ELF-1 (cell line): Measurements from ENCODE around the gene MMP24.
A peak's percentile ranks its signal among the peaks of the same experiment; 100 is the strongest.

Source experiments
- DNase-seq: peaks from one replicate; pipeline ENCODE4 v3.0.0-alpha.2; 2016; ENCODE audit warnings: low read depth, low spot score

The MMP24 gene

GRCh38 chr20:35257175-35257909, 30.9 kb downstream of the MMP24 start:
- DNase-seq: no peak

DNA sequence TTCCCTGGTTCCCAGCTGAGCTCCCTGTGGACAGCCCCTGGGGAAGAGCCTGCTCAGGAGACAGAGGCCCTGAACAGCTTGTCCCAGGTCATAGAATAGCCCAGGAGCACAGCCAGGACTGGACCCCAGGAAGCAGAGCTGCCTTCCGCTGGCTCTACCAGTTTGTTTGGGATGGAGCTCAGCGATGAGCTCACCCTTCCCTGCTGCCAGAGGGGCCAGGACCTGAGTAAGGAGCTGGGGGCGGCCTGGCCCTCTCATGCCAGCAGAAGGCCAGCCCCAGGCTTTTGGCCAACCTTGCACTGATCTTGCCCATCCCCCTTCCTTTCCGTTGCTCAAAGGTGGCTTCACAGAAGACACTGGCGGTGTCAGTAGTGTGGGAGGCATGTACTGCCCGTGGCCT, 33.9 kb downstream of the MMP24 start:
- peak; percentile 77 for DNase-seq

GRCh38 chr20:35262321-35262720, 35.8 kb downstream of the MMP24 start:
- peak; percentile 58 for DNase-seq

GRCh38 chr20:35262731-35263531, 36.4 kb downstream of the MMP24 start:
- peak; percentile 95 for DNase-seq

DNA sequence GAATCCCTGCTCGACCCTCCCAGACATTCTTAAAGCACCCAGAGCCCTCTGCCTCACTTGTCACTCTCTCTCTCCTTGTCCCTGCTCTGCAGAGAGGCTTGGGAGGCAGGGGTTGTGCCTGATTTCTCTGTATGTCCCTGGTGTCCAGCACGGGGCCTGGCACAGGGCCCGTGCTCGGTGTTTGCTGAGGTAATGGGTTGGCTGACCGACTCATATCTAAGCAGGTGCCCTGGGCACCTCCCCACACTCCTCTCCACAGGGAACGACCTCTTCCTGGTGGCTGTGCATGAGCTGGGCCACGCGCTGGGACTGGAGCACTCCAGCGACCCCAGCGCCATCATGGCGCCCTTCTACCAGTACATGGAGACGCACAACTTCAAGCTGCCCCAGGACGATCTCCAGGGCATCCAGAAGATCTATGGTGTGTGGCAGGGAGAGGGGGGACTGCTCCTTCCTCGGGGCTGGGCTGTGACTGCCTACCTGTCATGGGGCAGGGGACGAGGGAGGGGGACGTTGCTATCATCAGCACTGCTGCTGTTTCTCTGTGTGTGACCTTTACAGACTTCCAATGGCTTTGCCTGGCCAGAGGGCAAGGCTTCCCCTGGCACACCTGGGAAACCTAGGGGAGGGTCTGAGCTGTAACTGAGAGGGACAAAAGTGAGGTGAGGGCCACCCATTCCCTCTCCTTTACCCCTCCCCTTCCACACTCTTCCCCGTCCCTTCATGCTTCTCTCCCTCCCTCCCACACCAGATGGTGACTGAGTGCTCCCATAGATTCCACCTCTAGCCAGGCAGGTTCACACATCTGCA, 37.2 kb downstream of the MMP24 start:
- DNase-seq: no peak

- peak; percentile 92 for DNase-seq
Observed at GRCh38 chr20:35264755-35265154, 38.3 kb downstream of the MMP24 start.

DNA sequence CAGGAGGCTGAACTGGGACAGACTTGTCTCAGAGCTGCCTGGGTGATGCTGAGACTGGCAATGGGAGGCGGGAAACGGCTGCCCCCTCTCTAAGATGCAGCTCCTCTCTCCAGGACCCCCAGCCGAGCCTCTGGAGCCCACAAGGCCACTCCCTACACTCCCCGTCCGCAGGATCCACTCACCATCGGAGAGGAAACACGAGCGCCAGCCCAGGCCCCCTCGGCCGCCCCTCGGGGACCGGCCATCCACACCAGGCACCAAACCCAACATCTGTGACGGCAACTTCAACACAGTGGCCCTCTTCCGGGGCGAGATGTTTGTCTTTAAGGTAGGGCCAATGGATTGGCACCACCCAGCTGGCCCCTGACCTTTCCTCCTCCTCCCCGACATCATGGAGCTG, 40.6 kb downstream of the MMP24 start:
- no peak for DNase-seq

DNA sequence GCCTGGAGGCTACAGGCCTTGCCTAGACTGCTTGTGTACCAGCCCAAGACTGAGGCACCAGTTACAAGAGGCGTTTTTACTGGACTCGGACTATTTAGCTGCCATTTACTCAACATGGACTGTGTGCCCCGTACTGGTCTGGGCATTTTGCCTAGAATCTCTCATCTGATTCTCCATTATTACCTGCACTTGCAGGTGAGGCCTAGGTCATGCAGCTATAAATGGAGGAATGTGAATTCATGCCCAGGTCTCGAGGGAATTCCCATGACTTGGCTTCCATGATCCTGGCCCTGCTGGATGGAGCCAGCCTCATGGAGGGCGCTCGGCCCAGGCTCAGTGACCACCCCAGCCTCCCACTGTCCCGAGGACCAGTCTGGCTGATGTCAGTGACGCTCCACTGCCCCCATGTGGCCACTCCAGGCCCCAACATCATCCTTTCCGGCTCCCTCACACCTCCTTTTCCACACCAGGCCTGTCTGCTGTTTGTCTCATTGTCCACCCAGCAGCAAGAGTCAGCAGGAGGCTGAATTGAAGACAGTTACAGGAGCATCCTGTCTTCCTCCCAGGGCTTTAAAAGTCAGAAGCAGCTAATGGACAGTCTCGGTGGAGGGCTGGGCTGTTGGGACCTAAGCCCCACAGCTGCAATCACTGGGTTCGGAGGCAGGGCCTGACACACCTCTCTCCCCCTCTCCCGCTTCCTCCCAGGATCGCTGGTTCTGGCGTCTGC, 42.7 kb downstream of the MMP24 start:
- peak; percentile 95 for DNase-seq

- peak; percentile 64 for DNase-seq
Observed at GRCh38 chr20:35270021-35270902, 43.8 kb downstream of the MMP24 start.

GRCh38 chr20:35271073-35271882, 44.8 kb downstream of the MMP24 start:
- peak; percentile 43 for DNase-seq

- no peak for DNase-seq
Observed at GRCh38 chr20:35271904-35272303, 45.4 kb downstream of the MMP24 start.

GRCh38 chr20:35273449-35274171, 47.1 kb downstream of the MMP24 start:
- no peak for DNase-seq

GRCh38 chr20:35274172-35275092, 47.9 kb downstream of the MMP24 start:
- DNase-seq: no peak

DNA sequence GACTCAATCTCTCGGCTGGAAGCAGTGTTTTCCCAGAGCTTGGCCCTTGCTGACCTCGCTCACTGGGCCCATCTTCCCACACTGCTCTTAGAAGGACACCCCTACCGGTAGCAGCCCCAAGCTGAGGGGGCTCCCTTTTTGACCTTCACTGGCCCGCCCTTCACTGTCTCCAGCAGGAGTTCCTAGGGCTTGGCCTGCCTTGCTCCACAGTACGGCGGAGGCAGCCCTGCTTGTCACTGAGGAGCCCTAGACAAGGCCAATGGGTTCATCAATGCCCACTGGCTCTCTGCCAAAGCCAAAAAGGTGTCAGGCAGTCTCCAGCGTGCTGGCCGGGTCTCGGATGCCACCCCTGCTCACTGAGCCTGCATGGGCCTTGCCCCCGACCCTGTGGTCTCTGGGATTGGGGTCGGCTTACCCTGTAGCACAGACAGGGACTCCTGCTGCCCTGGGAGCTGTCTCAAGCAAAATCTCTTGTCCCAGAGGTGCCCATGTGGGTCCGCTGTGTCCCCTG, 49.3 kb downstream of the MMP24 start:
- no peak for DNase-seq

DNA sequence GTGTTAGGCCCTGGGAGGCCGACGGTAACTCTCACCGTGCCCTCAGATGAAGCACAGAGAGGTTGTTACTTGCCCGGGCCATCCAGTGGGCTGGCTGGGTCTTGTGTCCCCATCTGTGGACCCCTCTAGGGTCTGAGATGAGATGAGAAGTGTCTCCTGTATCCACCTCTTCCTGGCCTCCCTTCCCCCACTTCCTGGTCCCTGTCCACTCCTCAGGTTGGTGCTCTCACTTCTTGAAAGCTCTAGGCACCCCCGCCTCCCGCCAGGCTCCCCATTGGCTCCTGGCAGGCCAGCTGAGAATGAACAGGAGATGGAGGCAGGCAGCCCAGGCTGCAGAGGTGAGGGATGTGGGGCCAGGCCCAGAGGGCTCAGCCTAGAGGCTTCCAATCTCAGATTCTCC, 49.9 kb downstream of the MMP24 start:
- DNase-seq: no peak

GRCh38 chr20:35277127-35277526, 50.6 kb downstream of the MMP24 start:
- DNase-seq: no peak

GRCh38 chr20:35277531-35278395, 51.3 kb downstream of the MMP24 start, which contains the start of gene MMP24OS:
Gene MMP24OS, minus strand, starts transcription at chr20:35278122. Its CDS starts 193 bp downstream, at chr20:35277929.
- peak; percentile 95 for DNase-seq
